A673 (cell line): ENCODE results near the gene INAVA. TPM values are rescaled to one million over a fixed set of nuclear protein-coding genes. Genes with fewer than 3 reads are reported as not detected.

Source experiments
- BruUV-seq: library from RNA; stranded (reverse); fragments of 400-500 nt; replicated peaks from 2 replicates; lab custom pipeline; 2021; lab: Mats Ljungman, UMichigan
- CTCF ChIA-PET: fragments of 300-600 bp; sonication (Branson Sonifier 250); formaldehyde crosslinking; loops from one replicate; lab custom pipeline; 2022; ENCODE audit warnings: antibody characterized with exemption; lab: Charles Lee
- POLR2A ChIA-PET: fragments of 300-600 bp; sonication (Branson Sonifier 250); formaldehyde crosslinking; loops from one replicate; lab custom pipeline; 2022; ENCODE audit warnings: antibody characterized with exemption; ENCODE audit not compliant: low non-redundant PET; lab: Charles Lee
- DNase-seq: peaks from one replicate; pipeline ENCODE4 v3.0.0-alpha.2; 2015; ENCODE audit warnings: low spot score
- H3K27ac ChIP-seq: fragments of 200-600 bp; sonication (generic); 2 replicates; pipeline ENCODE4 v1.5.1; 2016; ENCODE audit warnings: mixed run types, low read depth, mild to moderate bottlenecking, mixed read lengths, antibody characterized with exemption, low read length; ENCODE audit not compliant: poor library complexity, severe bottlenecking
- H3K27me3 ChIP-seq: fragments of 200-600 bp; sonication (generic); replicated peaks from 2 replicates; pipeline ENCODE4 v1.6.1; 2017; ENCODE audit warnings: mixed run types, low read depth, mild to moderate bottlenecking, mixed read lengths, antibody characterized with exemption, low read length; ENCODE audit not compliant: insufficient read depth, poor library complexity
- H3K36me3 ChIP-seq: fragments of 200-600 bp; sonication (generic); 2 replicates; pipeline ENCODE4 v1.6.1; 2016; ENCODE audit warnings: mixed run types, mild to moderate bottlenecking, mixed read lengths, antibody characterized with exemption, low read length; ENCODE audit not compliant: insufficient read depth, poor library complexity, severe bottlenecking
- H3K4me1 ChIP-seq: fragments of 200-600 bp; sonication (generic); 2 replicates; pipeline ENCODE4 v1.6.1; 2017; ENCODE audit warnings: mixed run types, mild to moderate bottlenecking, mixed read lengths, antibody characterized with exemption, low read length; ENCODE audit not compliant: insufficient read depth, poor library complexity, severe bottlenecking
- H3K4me3 ChIP-seq: fragments of 200-600 bp; sonication (generic); 2 replicates; pipeline ENCODE4 v1.5.1; 2016; ENCODE audit warnings: low read depth, mixed run types, mild to moderate bottlenecking, mixed read lengths, low read length; ENCODE audit not compliant: poor library complexity, severe bottlenecking
- H3K9me3 ChIP-seq: fragments of 200-600 bp; sonication (generic); 2 replicates; pipeline ENCODE4 v1.6.1; 2016; ENCODE audit warnings: mixed run types, low read depth, mild to moderate bottlenecking, mixed read lengths, antibody characterized with exemption, low read length; ENCODE audit not compliant: poor library complexity, severe bottlenecking
- CTCF ChIP-seq: fragments of 300-800, 200-600 bp; sonication (generic); conservative IDR thresholded peaks from 2 replicates; pipeline ENCODE4 v1.5.1; 2017; ENCODE audit warnings: low read depth, mild to moderate bottlenecking, antibody characterized with exemption, low read length, moderate library complexity, mixed read lengths
- EZH2 ChIP-seq: fragments of 200-600 bp; sonication (generic); IDR thresholded peaks from 2 replicates; pipeline ENCODE4 v1.6.1; 2017; ENCODE audit warnings: borderline replicate concordance, low read depth, mild to moderate bottlenecking, mixed read lengths, antibody characterized with exemption, low read length; ENCODE audit not compliant: poor library complexity, severe bottlenecking
- intact Hi-C: fragments of 100-400 bp; cut with micrococcal nuclease; formaldehyde crosslinking; loops from one replicate; pipeline ENCODE4 v1.10.0; 2022; ENCODE audit not compliant: unreplicated experiment
- total RNA-seq: library from RNA; stranded (reverse); gene quantifications from 2 replicates; pipeline ENCODE4 v1.2.3, GENCODE V29; 2021

Gene INAVA
- total RNA-seq, 1 experiment from 2014 or later: 0.45 TPM

- BruUV-seq: no TSS peak
- no peaks in the 10 kb centered on the region for H3K27me3 ChIP-seq
- intact Hi-C loops: no loop called here
- ChIA-PET CTCF (no interaction called here), POLR2A (no interaction called here)
- H3K4me3 ChIP-seq: no peak overlapping the region
- no peak for DNase-seq
- TF ChIP-seq EZH2: no peak
- TF ChIP-seq CTCF: no peak
- H3K9me3 ChIP-seq: no peaks in the 10 kb centered on the region
- H3K36me3 ChIP-seq: no peaks in the 10 kb centered on the region
- no peak overlapping the region for H3K27ac ChIP-seq
- no peaks in the 10 kb centered on the region for H3K4me1 ChIP-seq
Measured at GRCh38 chr1:200900877-200901276, 6.2 kb downstream of the INAVA start.

- ChIA-PET POLR2A (interaction anchor here (0.6 kb wide), 1 partner anchor 19 kb away, joined by 3 read pairs; no protein-coding TSS in a partner anchor), CTCF (no interaction called here)
- Histone ChIP-seq H3K27ac (no peak overlapping the region), H3K4me1 (no peaks in the 10 kb centered on the region), H3K4me3 (no peak overlapping the region), H3K9me3 (no peaks in the 10 kb centered on the region), H3K27me3 (no peaks in the 10 kb centered on the region), H3K36me3 (no peaks in the 10 kb centered on the region)
- no peak for DNase-seq
- TF ChIP-seq EZH2: no peak
- no peak for TF ChIP-seq CTCF
- no TSS peak for BruUV-seq
- intact Hi-C loops: no loop called here
Measured at GRCh38 chr1:200901350-200901749, 6.7 kb downstream of the INAVA start.

- no peaks in the 10 kb centered on the region for H3K9me3 ChIP-seq
- no peaks in the 10 kb centered on the region for H3K27me3 ChIP-seq
- H3K4me1 ChIP-seq: no peaks in the 10 kb centered on the region
- no peak for DNase-seq
- ChIA-PET CTCF (no interaction called here), POLR2A (interaction anchor here (0.6 kb wide), 1 partner anchor 20 kb away, joined by 3 read pairs; no protein-coding TSS in a partner anchor)
- BruUV-seq: no TSS peak
- no peak overlapping the region for H3K27ac ChIP-seq
- no peak for TF ChIP-seq EZH2
- no peak for TF ChIP-seq CTCF
- H3K4me3 ChIP-seq: no peak overlapping the region
- intact Hi-C loops: no loop called here
- no peaks in the 10 kb centered on the region for H3K36me3 ChIP-seq
Measured at GRCh38 chr1:200901796-200902444, 7.2 kb downstream of the INAVA start.
